GM10266 (cell line): ENCODE results near the gene SLTM.
"Not testable (repeated sequence)": the region's sequence is repeated elsewhere in the genome, so short reads cannot be mapped to it uniquely, and the experiment has no call there.

Experiments used
- DNase-seq: peaks from one replicate; pipeline ENCODE4 v3.0.0; 2012; ENCODE audit errors: extremely low spot score
- CTCF ChIP-seq: IDR thresholded peaks from 2 replicates; pipeline ENCODE4 v1.5.1; 2012; ENCODE audit warnings: mild to moderate bottlenecking, low read depth; ENCODE audit not compliant: control insufficient read depth, insufficient read depth; ENCODE audit errors: missing control alignments

SLTM gene

GRCh38 chr15:58852347-58852746 is 81.1 kb downstream of the SLTM start:
- no peak for DNase-seq
- TF ChIP-seq CTCF, result no peak

GRCh38 chr15:58851205-58851604 is 82.3 kb downstream of the SLTM start:
- not testable (repeated sequence) for DNase-seq

GRCh38 chr15:58842713-58843396 is 90.6 kb downstream of the SLTM start:
- DNase-seq, result peak; percentile 27
- TF ChIP-seq CTCF, result no peak

- TF ChIP-seq CTCF, result no peak
- no peak for DNase-seq
These were observed 93.4 kb downstream of the SLTM start for GRCh38 chr15:58840048-58840447.

- TF ChIP-seq CTCF, result peak; percentile 38
- DNase-seq, result peak; percentile 23
These were observed 94.0 kb downstream of the SLTM start for GRCh38 chr15:58839485-58839884.

- not testable (repeated sequence) for DNase-seq
These were observed 99.6 kb downstream of the SLTM start for GRCh38 chr15:58833681-58834426.

GRCh38 chr15:58830556-58830955 is 102.9 kb downstream of the SLTM start:
- no peak for DNase-seq
- TF ChIP-seq CTCF, result no peak
